ENCODE results near the gene CREB3.

DNA sequence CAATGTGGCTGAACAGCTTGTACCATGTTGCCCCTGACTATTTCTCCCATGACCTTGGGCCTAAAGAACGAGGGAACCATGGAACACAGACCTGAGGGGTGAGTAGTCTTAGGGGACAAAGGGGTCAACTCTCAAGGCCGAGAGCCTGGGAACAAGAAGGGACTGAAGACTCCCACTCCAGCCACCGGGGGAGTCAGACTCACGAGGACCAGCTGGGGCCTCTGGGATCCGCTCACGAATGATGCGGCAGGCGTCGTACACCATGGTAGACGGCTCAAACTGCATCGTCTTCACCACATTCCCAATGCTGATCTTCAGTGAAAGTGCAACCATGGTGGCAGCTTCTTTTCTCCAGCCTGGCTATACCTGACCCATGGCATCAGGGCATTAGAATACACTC, 7.1 kb upstream of the CREB3 start:
- no peak for TF ChIP-seq POLR2AphosphoS5 (IDR thresholded peaks at IDR 0.05)
- TF ChIP-seq, protein P1, sequence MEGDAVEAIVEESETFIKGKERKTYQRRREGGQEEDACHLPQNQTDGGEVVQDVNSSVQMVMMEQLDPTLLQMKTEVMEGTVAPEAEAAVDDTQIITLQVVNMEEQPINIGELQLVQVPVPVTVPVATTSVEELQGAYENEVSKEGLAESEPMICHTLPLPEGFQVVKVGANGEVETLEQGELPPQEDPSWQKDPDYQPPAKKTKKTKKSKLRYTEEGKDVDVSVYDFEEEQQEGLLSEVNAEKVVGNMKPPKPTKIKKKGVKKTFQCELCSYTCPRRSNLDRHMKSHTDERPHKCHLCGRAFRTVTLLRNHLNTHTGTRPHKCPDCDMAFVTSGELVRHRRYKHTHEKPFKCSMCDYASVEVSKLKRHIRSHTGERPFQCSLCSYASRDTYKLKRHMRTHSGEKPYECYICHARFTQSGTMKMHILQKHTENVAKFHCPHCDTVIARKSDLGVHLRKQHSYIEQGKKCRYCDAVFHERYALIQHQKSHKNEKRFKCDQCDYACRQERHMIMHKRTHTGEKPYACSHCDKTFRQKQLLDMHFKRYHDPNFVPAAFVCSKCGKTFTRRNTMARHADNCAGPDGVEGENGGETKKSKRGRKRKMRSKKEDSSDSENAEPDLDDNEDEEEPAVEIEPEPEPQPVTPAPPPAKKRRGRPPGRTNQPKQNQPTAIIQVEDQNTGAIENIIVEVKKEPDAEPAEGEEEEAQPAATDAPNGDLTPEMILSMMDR (IDR thresholded peaks at IDR 0.05), result no peak

Measured in upper lobe of left lung (tissue), 4 donors.